ENCODE data around the gene WNT7A. TPM values are rescaled to one million over a fixed set of nuclear protein-coding genes. Genes with fewer than 3 reads are reported as not detected.

Gene WNT7A
- total RNA-seq, 4 donors from 2014 or later = 0.17 TPM; not detected in 3

DNA sequence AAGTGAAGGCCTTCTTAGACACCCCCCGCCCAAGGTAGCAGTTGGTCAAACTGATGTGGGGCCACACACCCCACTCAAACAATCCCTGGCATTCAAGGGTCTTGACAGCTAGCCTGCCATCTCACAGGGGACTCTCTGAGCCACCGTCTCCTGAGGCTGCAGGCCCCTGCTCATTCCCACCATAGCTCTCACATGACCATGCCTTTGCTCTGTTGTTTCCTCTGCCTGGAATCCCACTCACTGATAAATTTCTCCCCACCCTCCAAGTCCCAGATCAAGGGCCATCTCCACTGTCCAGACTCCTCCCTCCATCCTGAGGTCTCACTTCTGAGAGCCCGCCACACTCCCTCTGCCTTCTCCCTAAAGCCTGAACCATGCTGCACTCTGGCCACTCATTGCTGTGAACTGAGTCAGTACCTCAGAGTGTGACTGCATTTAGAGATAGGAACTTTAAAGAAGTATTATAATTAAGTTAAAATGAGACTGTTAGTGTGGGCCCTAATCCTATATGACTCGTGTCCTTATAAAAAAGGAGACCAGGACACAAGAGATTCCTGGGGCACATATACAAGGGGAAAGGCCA, 10.0 kb downstream of the WNT7A start:
- TF ChIP-seq, protein P1, sequence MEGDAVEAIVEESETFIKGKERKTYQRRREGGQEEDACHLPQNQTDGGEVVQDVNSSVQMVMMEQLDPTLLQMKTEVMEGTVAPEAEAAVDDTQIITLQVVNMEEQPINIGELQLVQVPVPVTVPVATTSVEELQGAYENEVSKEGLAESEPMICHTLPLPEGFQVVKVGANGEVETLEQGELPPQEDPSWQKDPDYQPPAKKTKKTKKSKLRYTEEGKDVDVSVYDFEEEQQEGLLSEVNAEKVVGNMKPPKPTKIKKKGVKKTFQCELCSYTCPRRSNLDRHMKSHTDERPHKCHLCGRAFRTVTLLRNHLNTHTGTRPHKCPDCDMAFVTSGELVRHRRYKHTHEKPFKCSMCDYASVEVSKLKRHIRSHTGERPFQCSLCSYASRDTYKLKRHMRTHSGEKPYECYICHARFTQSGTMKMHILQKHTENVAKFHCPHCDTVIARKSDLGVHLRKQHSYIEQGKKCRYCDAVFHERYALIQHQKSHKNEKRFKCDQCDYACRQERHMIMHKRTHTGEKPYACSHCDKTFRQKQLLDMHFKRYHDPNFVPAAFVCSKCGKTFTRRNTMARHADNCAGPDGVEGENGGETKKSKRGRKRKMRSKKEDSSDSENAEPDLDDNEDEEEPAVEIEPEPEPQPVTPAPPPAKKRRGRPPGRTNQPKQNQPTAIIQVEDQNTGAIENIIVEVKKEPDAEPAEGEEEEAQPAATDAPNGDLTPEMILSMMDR (IDR thresholded peaks at IDR 0.05; ENCODE audit: low read depth) = no peak

DNA sequence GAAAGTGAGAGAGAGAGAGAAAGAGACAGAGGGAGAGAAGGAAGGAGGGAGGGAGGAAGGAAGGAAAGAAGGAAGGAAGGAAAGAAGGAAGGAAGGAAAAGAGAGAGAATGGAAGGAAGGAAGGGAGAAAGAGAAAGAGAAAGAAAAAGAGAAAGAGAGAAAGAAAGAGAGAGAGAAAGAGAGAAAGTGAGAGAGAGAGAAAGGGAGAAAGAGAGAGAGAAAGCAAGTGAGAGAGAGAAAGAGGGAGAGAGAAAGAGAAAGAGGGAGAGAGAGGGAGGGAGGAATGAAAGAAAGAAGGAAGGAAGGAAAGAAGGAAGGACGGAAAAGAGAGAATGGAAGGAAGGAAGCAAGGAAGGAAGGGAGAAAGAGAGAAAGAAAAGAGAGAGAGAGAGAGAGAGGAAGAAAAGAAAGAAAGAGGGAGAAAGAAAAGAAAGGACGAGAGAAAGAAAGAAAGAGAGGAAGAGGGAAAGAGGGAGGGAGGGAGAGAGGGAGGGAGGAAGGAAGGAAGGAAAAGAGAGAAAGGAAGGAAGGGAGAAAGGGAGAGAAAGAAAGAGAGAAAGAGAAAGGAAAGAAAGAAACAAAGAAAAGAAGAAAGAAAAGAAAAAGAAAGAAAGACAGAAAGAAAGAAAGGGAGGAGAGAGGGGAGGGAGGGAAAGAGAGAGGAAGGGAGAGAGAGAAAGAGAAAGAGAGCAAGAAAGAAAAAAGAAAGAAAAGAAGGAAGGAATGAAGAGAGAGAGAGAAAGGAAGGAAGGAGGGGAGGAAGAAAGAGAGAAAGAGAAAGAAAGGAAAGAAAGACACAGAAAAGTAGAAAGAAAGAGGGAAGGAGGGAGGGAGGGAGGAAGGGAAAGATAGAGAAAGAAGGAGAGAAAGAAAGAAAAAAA, 10.8 kb downstream of the WNT7A start:
- TF ChIP-seq, protein P1 (IDR thresholded peaks at IDR 0.05; ENCODE audit: low read depth) = no peak

DNA sequence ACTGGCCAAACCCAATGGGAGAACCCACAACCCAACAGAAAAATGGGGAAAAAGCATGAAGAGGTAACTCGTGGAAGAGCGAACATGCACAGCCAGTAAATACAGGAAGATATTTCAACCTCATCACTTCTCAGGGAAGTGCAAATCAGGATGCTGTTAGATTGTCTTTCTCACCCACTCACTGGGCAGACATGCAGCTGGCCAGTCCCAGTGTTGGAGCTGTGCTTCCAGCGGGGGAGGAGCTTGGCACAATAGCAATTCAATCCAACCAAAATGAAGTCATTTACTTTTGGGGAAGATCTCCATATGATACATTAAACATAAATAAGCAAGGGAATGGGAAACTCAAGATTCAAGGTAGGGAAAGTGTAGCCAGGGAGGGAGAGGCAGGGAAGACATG, 12.1 kb downstream of the WNT7A start:
- TF ChIP-seq, protein P1 (IDR thresholded peaks at IDR 0.05; ENCODE audit: low read depth) = no peak

DNA sequence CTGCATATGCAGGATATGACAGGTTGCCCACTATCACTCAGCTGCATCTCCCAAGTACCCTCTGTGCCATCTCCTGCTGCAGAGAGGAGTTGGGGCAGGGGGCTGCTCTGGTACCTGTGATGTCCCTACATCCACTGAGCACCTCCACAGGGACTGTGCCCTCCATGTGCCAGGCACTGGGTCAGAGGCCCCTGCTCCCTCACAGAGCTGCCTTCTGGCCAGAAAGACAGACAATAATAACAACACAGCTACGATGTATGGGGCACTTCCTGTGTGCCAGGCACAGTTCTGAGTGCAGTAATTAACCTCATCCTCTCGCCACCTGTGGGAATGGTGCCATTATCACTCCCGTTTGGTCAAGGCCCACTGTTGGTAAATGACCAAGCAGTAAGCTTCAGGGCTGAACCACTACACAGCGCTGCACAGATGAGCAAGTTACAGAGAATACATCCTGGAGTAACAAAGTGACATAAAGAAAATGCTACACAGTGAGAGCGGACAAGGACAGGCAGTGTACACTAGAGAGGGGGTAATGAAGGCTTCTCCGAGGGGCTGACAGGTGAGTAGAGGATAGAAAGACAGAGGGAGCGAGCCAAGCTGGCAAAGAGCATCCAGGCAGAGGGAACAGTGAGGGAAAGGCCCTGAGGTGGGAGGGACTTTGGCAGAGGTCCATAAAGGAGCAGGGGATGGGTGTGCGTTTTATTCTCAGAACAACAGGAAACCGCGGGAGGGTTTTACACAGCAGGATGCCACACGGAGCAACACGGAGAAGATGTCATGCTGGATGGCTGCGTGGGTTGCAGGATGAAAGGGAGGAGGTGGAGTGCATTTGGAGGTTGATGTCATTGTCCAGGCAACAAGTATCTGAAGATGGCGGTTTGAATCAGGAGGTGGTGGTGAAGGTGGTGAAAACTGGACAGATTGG, 13.6 kb downstream of the WNT7A start:
- TF ChIP-seq, protein P1 (IDR thresholded peaks at IDR 0.05; ENCODE audit: low read depth) = no peak

DNA sequence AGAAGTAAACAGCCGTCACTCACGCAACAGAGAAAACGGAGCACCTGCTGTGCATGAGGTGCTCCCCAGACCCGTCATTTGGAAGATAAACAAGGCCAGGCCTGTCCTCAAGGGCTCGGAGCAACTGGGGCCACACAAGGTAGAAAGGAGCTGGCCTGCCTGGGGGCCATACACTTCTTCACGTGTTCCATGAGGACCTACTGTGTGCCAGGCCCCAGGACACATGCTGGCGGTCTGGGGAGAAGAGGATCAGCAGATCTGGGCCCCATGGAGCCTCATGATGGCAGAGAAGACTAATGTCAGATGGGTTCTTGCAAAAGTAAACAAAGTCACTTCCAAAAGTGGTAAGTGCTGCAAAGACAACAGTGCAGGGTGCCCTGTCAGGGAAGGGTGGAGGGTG, 14.3 kb downstream of the WNT7A start:
- TF ChIP-seq, protein P1 (IDR thresholded peaks at IDR 0.05; ENCODE audit: low read depth) = no peak

DNA sequence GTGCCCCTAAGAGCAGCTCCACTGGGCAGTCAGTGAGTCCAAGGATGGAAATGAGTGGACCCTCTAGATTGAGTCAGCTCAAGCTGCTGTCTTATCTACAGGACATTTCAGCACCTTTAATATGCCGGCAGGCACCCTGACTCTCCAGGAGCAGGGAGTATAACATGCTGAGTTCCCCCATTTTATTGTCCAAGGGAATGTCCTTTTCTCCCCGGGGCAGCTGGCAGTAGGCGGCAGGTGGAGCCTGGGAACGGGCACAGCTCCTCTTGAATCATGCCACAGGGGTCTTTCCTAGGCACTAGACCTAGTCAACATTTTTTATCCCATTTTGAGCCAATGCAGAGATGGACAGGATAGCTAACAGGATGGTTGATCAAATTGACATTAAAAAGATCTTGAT, 14.8 kb downstream of the WNT7A start:
- TF ChIP-seq, protein P1 (IDR thresholded peaks at IDR 0.05; ENCODE audit: low read depth) = no peak

Data from subcutaneous adipose tissue (tissue), 4 donors.